A673 (cell line): ENCODE data around the gene QRFP.

Source experiments
- EZH2 ChIP-seq: fragments of 200-600 bp; sonication (generic); IDR thresholded peaks from 2 replicates; pipeline ENCODE4 v1.6.1; 2017; ENCODE audit warnings: borderline replicate concordance, low read depth, mild to moderate bottlenecking, mixed read lengths, antibody characterized with exemption, low read length; ENCODE audit not compliant: poor library complexity, severe bottlenecking
- TF ChIP-seq, protein P1 (sequence below): fragments of 300-800, 200-600 bp; sonication (generic); conservative IDR thresholded peaks from 2 replicates; pipeline ENCODE4 v1.5.1; 2017; ENCODE audit warnings: low read depth, mild to moderate bottlenecking, antibody characterized with exemption, low read length, moderate library complexity, mixed read lengths

DNA sequence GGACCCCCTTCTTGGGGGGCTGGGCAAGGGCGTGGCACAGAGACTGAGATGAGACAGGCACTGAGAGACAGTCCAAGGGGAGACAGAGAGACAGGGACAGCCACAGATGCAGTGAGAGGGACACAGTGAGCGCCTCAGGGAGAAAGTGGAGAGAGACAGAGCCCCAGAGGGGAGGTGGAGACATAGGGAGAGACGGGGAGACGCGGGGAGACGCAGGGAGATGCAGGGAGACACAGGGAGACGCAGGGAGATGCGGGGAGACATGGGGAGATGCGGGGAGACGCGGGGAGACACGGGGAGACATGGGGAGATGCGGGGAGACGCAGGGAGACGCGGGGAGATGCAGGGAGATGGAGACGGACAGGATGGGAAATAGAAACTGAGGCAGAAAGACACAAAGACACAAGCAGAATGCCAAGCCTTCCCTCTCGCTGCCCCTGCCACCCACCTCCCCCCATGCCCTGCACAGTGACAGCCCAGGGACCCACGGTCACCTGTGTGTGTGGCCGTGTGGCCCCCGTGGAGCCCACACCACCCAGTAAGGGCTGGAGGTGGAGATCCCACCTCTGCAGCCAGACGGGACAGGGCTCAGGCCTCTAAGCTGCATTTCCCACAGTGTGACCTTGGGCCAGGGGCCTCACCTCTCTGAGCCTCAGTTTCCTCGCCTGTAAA is 33.7 kb upstream of the QRFP start:
- TF ChIP-seq, protein P1, sequence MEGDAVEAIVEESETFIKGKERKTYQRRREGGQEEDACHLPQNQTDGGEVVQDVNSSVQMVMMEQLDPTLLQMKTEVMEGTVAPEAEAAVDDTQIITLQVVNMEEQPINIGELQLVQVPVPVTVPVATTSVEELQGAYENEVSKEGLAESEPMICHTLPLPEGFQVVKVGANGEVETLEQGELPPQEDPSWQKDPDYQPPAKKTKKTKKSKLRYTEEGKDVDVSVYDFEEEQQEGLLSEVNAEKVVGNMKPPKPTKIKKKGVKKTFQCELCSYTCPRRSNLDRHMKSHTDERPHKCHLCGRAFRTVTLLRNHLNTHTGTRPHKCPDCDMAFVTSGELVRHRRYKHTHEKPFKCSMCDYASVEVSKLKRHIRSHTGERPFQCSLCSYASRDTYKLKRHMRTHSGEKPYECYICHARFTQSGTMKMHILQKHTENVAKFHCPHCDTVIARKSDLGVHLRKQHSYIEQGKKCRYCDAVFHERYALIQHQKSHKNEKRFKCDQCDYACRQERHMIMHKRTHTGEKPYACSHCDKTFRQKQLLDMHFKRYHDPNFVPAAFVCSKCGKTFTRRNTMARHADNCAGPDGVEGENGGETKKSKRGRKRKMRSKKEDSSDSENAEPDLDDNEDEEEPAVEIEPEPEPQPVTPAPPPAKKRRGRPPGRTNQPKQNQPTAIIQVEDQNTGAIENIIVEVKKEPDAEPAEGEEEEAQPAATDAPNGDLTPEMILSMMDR = no peak
- TF ChIP-seq EZH2 = no peak
